K562 (cell line): ENCODE data around the gene STX12. TPM values are rescaled to one million over a fixed set of nuclear protein-coding genes. Genes with fewer than 3 reads are reported as not detected.

Experiments used
- CREM ChIP-seq: IDR thresholded peaks from 2 replicates; pipeline ENCODE4 v1.6.1; 2014; ENCODE audit warnings: antibody characterized with exemption, low read depth
- NFIC ChIP-seq: fragments of 450-650 bp; IDR thresholded peaks from 2 replicates; pipeline ENCODE4 v1.6.1; 2017; ENCODE audit warnings: mild to moderate bottlenecking, inconsistent platforms
- POLR2AphosphoS5 ChIP-seq: IDR thresholded peaks from 2 replicates; pipeline ENCODE4 v1.6.1; 2011; ENCODE audit warnings: mild to moderate bottlenecking, low read depth, low read length, moderate library complexity; ENCODE audit not compliant: control insufficient read depth, insufficient read depth
- SREBF1 ChIP-seq: fragments of 150-350 bp; IDR thresholded peaks from 2 replicates; pipeline ENCODE4 v1.6.1; 2014; ENCODE audit warnings: antibody characterized with exemption, low read depth, low read length, borderline replicate concordance
- ZNF407 ChIP-seq: fragments of 450-650 bp; IDR thresholded peaks from 2 replicates; pipeline ENCODE4 v1.6.1; 2016; ENCODE audit warnings: low read depth
- polyA plus RNA-seq, 8 experiments: library from polyadenylated mRNA; depleted of rRNA in 4 of 8; stranded (reverse) in 5 of 8; unstranded in 3 of 8; fragments of >200 nt; fragmentation: Nextera tagmentation in 2 of 8; fragmentation: Illumina TruSeq in 1 of 8; extraction: Ambion mirVana in 2 of 8; extraction: Trizol in 1 of 8; gene quantifications; 2 replicates each; pipeline versions ENCODE4 v1.2.1 to v1.2.3, GENCODE V29; 2011 to 2014; ENCODE audit warnings: inconsistent platforms in 1 of 8, missing spikeins in 1 of 8
- total RNA-seq, 7 experiments: library from RNA; depleted of rRNA in 6 of 7; stranded (reverse); fragments of >200 nt in 6 of 7; fragmentation: Illumina TruSeq in 2 of 7; extraction: Trizol in 2 of 7; gene quantifications; 2 replicates each; pipeline versions ENCODE4 v1.2.1 to v1.2.3, GENCODE V29; 2011 to 2021; ENCODE audit warnings: low replicate concordance in 1 of 7
- TF ChIP-seq, protein P1 (sequence below), 2 experiments: fragments of 450-650 bp; IDR thresholded peaks; 2 replicates each; pipeline ENCODE4 v1.6.1; 2016; ENCODE audit warnings: mild to moderate bottlenecking in 2 of 2, borderline replicate concordance in 1 of 2, low read depth in 1 of 2, moderate library complexity in 1 of 2
- TF ChIP-seq, protein P2 (sequence below): IDR thresholded peaks from 2 replicates; pipeline ENCODE4 v1.6.1; 2011; ENCODE audit warnings: borderline replicate concordance, low read depth, mild to moderate bottlenecking, moderate library complexity, low read length; ENCODE audit not compliant: insufficient read depth, poor library complexity, severe bottlenecking

The STX12 gene
- total and polyA plus RNA-seq, 9 of the 15 experiments (the other 6 are each of a cell fraction or from before 2014, with no cell fraction given): 16.9 to 31.3 (median 25.7) TPM

GRCh38 chr1:27869719-27870085 is 96.7 kb downstream of the STX12 start (continued):
- TF ChIP-seq ZNF407 (no peak), NFIC (no peak), POLR2AphosphoS5 (no peak), SREBF1 (no peak), CREM (no peak)
- TF ChIP-seq, protein P1, sequence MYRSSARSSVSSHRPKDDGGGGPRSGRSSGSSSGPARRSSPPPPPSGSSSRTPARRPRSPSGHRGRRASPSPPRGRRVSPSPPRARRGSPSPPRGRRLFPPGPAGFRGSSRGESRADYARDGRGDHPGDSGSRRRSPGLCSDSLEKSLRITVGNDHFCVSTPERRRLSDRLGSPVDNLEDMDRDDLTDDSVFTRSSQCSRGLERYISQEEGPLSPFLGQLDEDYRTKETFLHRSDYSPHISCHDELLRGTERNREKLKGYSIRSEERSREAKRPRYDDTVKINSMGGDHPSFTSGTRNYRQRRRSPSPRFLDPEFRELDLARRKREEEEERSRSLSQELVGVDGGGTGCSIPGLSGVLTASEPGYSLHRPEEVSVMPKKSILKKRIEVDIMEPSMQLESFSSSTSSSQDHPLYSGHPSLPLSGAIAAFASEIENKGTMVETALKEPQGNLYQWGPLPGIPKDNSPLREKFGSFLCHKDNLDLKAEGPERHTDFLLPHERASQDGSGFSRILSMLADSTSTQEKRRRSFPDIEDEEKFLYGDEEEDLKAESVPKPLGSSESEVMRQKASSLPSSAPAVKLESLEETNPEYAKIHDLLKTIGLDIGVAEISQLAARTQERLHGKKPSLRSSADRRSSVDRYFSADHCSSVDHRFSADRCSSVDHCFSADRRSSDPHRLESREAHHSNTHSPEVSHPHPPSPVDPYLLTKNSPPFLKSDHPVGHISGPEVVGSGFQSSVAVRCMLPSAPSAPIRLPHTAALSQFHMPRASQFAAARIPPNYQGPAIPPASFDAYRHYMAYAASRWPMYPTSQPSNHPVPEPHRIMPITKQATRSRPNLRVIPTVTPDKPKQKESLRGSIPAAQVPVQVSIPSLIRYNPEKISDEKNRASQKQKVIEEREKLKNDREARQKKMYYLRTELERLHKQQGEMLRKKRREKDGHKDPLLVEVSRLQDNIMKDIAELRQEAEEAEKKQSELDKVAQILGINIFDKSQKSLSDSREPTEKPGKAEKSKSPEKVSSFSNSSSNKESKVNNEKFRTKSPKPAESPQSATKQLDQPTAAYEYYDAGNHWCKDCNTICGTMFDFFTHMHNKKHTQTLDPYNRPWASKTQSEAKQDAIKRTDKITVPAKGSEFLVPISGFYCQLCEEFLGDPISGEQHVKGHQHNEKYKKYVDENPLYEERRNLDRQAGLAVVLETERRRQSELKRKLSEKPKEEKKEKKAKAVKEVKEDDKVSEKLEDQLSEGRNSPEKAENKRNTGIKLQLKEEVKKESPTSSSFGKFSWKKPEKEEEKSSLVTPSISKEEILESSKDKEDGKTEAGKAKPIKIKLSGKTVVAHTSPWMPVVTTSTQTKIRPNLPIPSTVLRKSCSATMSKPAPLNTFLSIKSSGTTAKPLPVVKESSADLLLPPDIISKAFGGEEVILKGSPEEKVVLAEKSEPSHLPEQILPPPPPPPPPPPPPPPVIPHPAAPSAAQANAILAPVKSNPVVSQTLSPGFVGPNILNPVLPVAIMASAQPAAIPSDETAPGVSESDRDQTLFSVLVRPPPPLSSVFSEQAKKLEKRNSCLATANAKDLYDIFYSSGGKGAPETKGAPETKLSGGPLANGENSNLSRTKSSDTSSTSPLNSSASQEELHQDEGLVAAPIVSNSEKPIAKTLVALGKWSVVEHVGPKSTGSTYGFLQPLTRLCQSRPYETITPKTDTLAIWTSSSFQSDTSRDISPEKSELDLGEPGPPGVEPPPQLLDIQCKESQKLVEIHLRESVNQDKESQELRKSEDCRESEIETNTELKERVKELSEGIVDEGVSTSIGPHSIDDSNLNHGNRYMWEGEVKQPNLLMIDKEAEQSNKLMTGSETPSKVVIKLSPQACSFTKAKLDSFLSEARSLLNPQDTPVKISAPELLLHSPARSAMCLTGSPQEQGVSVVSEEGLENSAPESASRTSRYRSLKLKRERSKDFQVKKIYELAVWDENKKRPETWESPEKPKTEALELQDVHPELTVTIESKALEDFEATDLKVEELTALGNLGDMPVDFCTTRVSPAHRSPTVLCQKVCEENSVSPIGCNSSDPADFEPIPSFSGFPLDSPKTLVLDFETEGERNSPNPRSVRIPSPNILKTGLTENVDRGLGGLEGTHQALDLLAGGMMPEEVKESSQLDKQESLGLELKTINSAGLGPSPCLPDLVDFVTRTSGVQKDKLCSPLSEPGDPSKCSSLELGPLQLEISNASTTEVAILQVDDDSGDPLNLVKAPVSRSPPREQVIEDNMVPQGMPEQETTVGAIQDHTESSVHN (IDR thresholded peaks at IDR 0.05; ENCODE audit: borderline replicate concordance in 1 of 2, low read depth in 1 of 2): no peak
- TF ChIP-seq, protein P2, sequence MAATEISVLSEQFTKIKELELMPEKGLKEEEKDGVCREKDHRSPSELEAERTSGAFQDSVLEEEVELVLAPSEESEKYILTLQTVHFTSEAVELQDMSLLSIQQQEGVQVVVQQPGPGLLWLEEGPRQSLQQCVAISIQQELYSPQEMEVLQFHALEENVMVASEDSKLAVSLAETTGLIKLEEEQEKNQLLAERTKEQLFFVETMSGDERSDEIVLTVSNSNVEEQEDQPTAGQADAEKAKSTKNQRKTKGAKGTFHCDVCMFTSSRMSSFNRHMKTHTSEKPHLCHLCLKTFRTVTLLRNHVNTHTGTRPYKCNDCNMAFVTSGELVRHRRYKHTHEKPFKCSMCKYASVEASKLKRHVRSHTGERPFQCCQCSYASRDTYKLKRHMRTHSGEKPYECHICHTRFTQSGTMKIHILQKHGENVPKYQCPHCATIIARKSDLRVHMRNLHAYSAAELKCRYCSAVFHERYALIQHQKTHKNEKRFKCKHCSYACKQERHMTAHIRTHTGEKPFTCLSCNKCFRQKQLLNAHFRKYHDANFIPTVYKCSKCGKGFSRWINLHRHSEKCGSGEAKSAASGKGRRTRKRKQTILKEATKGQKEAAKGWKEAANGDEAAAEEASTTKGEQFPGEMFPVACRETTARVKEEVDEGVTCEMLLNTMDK: no peak
